ENCODE data around the gene RAD51B. TPM values are rescaled to one million over a fixed set of nuclear protein-coding genes. Genes with fewer than 3 reads are reported as not detected.
A peak's percentile ranks its signal among the peaks of the same experiment; 100 is the strongest.

The RAD51B gene
- total and polyA plus RNA-seq, 7 donors, result 2.4 to 24.4 (median 7.1) TPM

- TF ChIP-seq POLR2A (IDR thresholded peaks at IDR 0.05) (no peak), EP300 (IDR thresholded peaks at IDR 0.05) (no peak), POLR2AphosphoS5 (IDR thresholded peaks at IDR 0.05) (peak in 1 of 4 donors; percentile 20)
- TF ChIP-seq, protein P1, sequence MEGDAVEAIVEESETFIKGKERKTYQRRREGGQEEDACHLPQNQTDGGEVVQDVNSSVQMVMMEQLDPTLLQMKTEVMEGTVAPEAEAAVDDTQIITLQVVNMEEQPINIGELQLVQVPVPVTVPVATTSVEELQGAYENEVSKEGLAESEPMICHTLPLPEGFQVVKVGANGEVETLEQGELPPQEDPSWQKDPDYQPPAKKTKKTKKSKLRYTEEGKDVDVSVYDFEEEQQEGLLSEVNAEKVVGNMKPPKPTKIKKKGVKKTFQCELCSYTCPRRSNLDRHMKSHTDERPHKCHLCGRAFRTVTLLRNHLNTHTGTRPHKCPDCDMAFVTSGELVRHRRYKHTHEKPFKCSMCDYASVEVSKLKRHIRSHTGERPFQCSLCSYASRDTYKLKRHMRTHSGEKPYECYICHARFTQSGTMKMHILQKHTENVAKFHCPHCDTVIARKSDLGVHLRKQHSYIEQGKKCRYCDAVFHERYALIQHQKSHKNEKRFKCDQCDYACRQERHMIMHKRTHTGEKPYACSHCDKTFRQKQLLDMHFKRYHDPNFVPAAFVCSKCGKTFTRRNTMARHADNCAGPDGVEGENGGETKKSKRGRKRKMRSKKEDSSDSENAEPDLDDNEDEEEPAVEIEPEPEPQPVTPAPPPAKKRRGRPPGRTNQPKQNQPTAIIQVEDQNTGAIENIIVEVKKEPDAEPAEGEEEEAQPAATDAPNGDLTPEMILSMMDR (IDR thresholded peaks at IDR 0.05), result no peak
- Histone ChIP-seq H3K4me3 (no peak overlapping the region), H3K9me3 (no peaks in the 10 kb centered on the region), H3K4me1 (peaks cover 0 to 100% (median 90%) of the 10 kb centered on the region in 4 donors), H3K27ac (peak overlapping the region; percentile 86 to 92 (median 88)), H3K27me3 (no peaks in the 10 kb centered on the region), H3K36me3 (no peaks in the 10 kb centered on the region)
- intact Hi-C loops (cut with DNase I), result loop anchor here (2.0 to 10.0 kb wide), 9 partner anchors 51 to 676 kb away; partner anchors contain the start of gene ZFP36L1
- 33 to 68% methylated on average over 5 of the region's 5 CpGs for WGBS, 2 donors
- no peak for DNase-seq
These were observed 321.9 kb downstream of the RAD51B start for GRCh38 chr14:68141281-68142088.

DNA sequence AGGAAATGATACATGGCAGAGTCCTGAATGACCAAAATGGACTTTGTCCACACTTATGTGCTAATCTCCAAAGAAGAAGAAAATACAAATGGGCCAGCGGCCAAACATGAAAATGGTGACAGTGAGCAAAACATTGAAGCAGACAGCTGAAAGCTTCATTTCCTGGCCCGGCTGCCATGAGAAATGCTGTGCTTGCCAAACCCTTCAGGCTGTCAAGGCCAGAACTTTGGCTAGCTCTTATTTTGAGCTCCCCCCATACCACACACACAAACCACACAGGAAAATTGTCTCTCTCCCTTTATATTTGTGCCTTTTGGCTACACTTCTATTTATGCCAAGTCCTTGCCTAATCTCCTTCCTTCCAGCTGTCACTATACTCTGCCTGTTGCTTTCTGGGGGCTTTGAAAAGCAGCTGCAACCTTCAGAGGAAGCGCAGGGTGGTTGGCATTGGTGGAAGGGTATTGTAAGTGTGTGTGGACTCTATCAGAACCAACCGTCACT, 323.8 kb downstream of the RAD51B start:
- Histone ChIP-seq H3K4me1 (peaks cover 0 to 97% (median 84%) of the 10 kb centered on the region in 4 donors), H3K36me3 (no peaks in the 10 kb centered on the region), H3K4me3 (no peak overlapping the region), H3K27ac (peak overlapping the region; percentile 86 to 92 (median 88)), H3K27me3 (no peaks in the 10 kb centered on the region), H3K9me3 (no peaks in the 10 kb centered on the region)
- peak; percentile 93 for DNase-seq
- intact Hi-C loops (cut with DNase I), result loop anchor here (2.0 to 10.0 kb wide), 8 partner anchors 99 to 674 kb away; partner anchors contain the start of gene ZFP36L1
- TF ChIP-seq, protein P1 (IDR thresholded peaks at IDR 0.05), result no peak
- TF ChIP-seq POLR2AphosphoS5 (IDR thresholded peaks at IDR 0.05), result peak in 3 of 4 donors; percentile 5 to 61 (median 60)
- TF ChIP-seq EP300 (IDR thresholded peaks at IDR 0.05), result peak in 1 of 4 donors; percentile 20
- TF ChIP-seq POLR2A (IDR thresholded peaks at IDR 0.05), result no peak
- 52 to 61% methylated on average over 4 of the region's 4 CpGs for WGBS, 2 donors

GRCh38 chr14:68144051-68144681, 324.6 kb downstream of the RAD51B start:
- Histone ChIP-seq H3K36me3 (no peaks in the 10 kb centered on the region), H3K27ac (peak overlapping the region; percentile 86 to 92 (median 88)), H3K9me3 (no peaks in the 10 kb centered on the region), H3K27me3 (no peaks in the 10 kb centered on the region), H3K4me3 (no peak overlapping the region), H3K4me1 (peaks cover 0 to 89% (median 77%) of the 10 kb centered on the region in 4 donors)
- TF ChIP-seq POLR2AphosphoS5 (IDR thresholded peaks at IDR 0.05) (peak; percentile 79 to 93 (median 92)), EP300 (IDR thresholded peaks at IDR 0.05) (peak; percentile 88 to 99 (median 96))
- TF ChIP-seq, protein P1 (IDR thresholded peaks at IDR 0.05), result no peak
- peak; percentile 93 for DNase-seq
- intact Hi-C loops (cut with DNase I), result loop anchor here (5.0 to 10.0 kb wide), 6 partner anchors 98 to 673 kb away; partner anchors contain the start of gene ZFP36L1
- 65% methylated on average over 3 of the region's 3 CpGs for WGBS, 2 donors

DNA sequence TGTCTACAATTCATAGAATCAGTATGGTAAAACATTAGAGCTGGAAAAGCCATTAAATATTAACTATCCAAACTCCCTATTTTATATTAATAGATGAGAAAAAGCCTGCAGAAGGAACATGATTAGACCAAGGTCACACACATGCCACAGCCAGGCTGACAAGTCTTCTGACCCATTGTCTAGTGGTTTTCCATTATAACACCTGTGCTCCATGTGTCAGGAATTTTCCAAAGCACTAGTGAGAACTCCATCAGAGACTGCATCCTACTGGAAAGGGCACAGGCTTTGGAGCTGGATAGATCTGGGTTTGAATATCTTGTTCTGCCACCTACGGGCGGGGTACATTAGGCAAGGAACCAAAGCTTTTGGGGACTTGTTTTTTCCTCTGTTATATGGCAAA, 325.5 kb downstream of the RAD51B start:
- intact Hi-C loops (cut with DNase I), result loop anchor here (10.0 kb wide), 1 partner anchor 250 kb away; no protein-coding TSS in a partner anchor
- peak overlapping the region; percentile 86 to 92 (median 88) for H3K27ac ChIP-seq
- H3K36me3 ChIP-seq, result no peaks in the 10 kb centered on the region
- DNase-seq, result no peak
- peaks cover 0 to 81% (median 69%) of the 10 kb centered on the region in 4 donors for H3K4me1 ChIP-seq
- no peaks in the 10 kb centered on the region for H3K27me3 ChIP-seq
- H3K9me3 ChIP-seq, result no peaks in the 10 kb centered on the region
- no peak for TF ChIP-seq POLR2A (IDR thresholded peaks at IDR 0.05)
- TF ChIP-seq, protein P1 (IDR thresholded peaks at IDR 0.05), result no peak
- TF ChIP-seq EP300 (IDR thresholded peaks at IDR 0.05), result no peak
- TF ChIP-seq POLR2AphosphoS5 (IDR thresholded peaks at IDR 0.05), result no peak
- 34 to 72% methylated on average over 2 of the region's 2 CpGs for WGBS, 2 donors
- no peak overlapping the region for H3K4me3 ChIP-seq
